Stimulated activated CD4-positive, alpha-beta T cell treated with anti-CD3 and anti-CD28 coated beads, Interleukin-1b, Interleukin-23, amount 100 ng/mL, for 24 hours (primary cell): ENCODE measurements around the gene EFL1.
"Not testable (repeated sequence)": the region's sequence is repeated elsewhere in the genome, so short reads cannot be mapped to it uniquely, and the experiment has no call there.

ENCODE experiments used
- DNase-seq, 4 experiments: peaks; one replicate each; pipeline ENCODE4 v3.0.0-alpha.2; 2020; ENCODE audit warnings: low read depth in 4 of 4, low spot score in 1 of 4

Gene EFL1

GRCh38 chr15:82204575-82204974 is 58.0 kb downstream of the EFL1 start:
- not testable (repeated sequence) for DNase-seq

- peak; percentile 12 to 38 (median 22) for DNase-seq
These were observed 64.6 kb downstream of the EFL1 start for GRCh38 chr15:82197733-82198594.

- no peak for DNase-seq
These were observed 66.2 kb downstream of the EFL1 start for GRCh38 chr15:82196353-82196752.

- not testable (repeated sequence) for DNase-seq
These were observed 66.7 kb downstream of the EFL1 start for GRCh38 chr15:82195818-82196217.

GRCh38 chr15:82194488-82194887 is 68.0 kb downstream of the EFL1 start:
- not testable (repeated sequence) for DNase-seq

GRCh38 chr15:82193435-82193834 is 69.1 kb downstream of the EFL1 start:
- DNase-seq, result not testable (repeated sequence)

GRCh38 chr15:82192394-82192793 is 70.1 kb downstream of the EFL1 start:
- not testable (repeated sequence) for DNase-seq

- no peak for DNase-seq
These were observed 75.7 kb downstream of the EFL1 start for GRCh38 chr15:82186719-82187406.

GRCh38 chr15:82186161-82186560 is 76.4 kb downstream of the EFL1 start:
- no peak for DNase-seq

- no peak for DNase-seq
These were observed 77.8 kb downstream of the EFL1 start for GRCh38 chr15:82184776-82185175.

- DNase-seq, result no peak
These were observed 78.2 kb downstream of the EFL1 start for GRCh38 chr15:82184355-82184754.

GRCh38 chr15:82183121-82184031 is 79.2 kb downstream of the EFL1 start:
- no peak for DNase-seq

- no peak for DNase-seq
These were observed 81.2 kb downstream of the EFL1 start for GRCh38 chr15:82181371-82181770.

GRCh38 chr15:82178061-82178460 is 84.5 kb downstream of the EFL1 start:
- no peak for DNase-seq

- no peak for DNase-seq
These were observed 85.1 kb downstream of the EFL1 start for GRCh38 chr15:82177291-82178010.

GRCh38 chr15:82176542-82176941 is 86.0 kb downstream of the EFL1 start:
- DNase-seq, result no peak

GRCh38 chr15:82174471-82175235 is 87.9 kb downstream of the EFL1 start:
- DNase-seq, result no peak

- no peak for DNase-seq
These were observed 89.4 kb downstream of the EFL1 start for GRCh38 chr15:82173108-82173507.

GRCh38 chr15:82172506-82172905 is 90.0 kb downstream of the EFL1 start:
- DNase-seq, result no peak

GRCh38 chr15:82168757-82169156 is 93.8 kb downstream of the EFL1 start:
- no peak for DNase-seq
